ENCODE results near the gene ZCCHC24. TPM values are rescaled to one million over a fixed set of nuclear protein-coding genes. Genes with fewer than 3 reads are reported as not detected.

Gene ZCCHC24
- total RNA-seq, 3 donors from 2014 or later = 18.7 to 50.8 (median 48.8) TPM

DNA sequence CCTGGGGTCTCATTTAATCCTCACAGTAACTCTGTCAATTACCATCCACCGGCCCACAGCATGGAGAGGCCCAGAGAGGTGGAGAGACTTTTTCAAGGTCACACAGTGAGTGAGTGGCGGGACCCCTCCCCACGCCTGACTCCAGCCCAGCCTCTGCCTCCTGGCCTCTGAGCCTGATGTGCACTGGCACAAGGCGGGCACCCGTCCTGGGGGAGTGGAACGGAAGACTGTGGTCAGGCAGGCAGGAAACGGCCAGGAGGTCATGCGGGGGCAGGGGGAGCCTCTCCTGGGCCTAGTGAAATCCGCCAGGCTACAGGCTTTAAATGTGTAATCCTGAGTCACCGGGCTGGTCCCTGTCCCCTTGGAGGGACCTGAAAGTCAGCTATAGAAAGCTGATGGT is 32.2 kb downstream of the ZCCHC24 start:
- intact Hi-C loops (cut with DNase I; ENCODE audit: low total_unique reads) = no loop called here
- Histone ChIP-seq H3K27me3 (no peaks in the 10 kb centered on the region), H3K9me3 (no peaks in the 10 kb centered on the region), H3K27ac (no peak overlapping the region), H3K36me3 (no peaks in the 10 kb centered on the region), H3K4me1 (peaks cover 19 to 32% of the 10 kb centered on the region in 2 donors), H3K4me3 (no peak overlapping the region)
- no peak for TF ChIP-seq POLR2AphosphoS5 (IDR thresholded peaks at IDR 0.05)
- no peak for TF ChIP-seq POLR2A (IDR thresholded peaks at IDR 0.05)
- TF ChIP-seq, protein P1, sequence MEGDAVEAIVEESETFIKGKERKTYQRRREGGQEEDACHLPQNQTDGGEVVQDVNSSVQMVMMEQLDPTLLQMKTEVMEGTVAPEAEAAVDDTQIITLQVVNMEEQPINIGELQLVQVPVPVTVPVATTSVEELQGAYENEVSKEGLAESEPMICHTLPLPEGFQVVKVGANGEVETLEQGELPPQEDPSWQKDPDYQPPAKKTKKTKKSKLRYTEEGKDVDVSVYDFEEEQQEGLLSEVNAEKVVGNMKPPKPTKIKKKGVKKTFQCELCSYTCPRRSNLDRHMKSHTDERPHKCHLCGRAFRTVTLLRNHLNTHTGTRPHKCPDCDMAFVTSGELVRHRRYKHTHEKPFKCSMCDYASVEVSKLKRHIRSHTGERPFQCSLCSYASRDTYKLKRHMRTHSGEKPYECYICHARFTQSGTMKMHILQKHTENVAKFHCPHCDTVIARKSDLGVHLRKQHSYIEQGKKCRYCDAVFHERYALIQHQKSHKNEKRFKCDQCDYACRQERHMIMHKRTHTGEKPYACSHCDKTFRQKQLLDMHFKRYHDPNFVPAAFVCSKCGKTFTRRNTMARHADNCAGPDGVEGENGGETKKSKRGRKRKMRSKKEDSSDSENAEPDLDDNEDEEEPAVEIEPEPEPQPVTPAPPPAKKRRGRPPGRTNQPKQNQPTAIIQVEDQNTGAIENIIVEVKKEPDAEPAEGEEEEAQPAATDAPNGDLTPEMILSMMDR (IDR thresholded peaks at IDR 0.05) = no peak
- peak in 1 of 2 donors; percentile 40 for DNase-seq (ENCODE audit: low spot score in 2 of 2)

GRCh38 chr10:79412516-79412915 is 32.9 kb downstream of the ZCCHC24 start:
- Histone ChIP-seq H3K9me3 (no peaks in the 10 kb centered on the region), H3K36me3 (no peaks in the 10 kb centered on the region), H3K4me3 (peak overlapping the region in 1 of 3 donors; percentile 8), H3K4me1 (peaks cover 26 to 29% of the 10 kb centered on the region in 2 donors), H3K27ac (no peak overlapping the region), H3K27me3 (no peaks in the 10 kb centered on the region)
- TF ChIP-seq POLR2A (IDR thresholded peaks at IDR 0.05) (no peak), POLR2AphosphoS5 (IDR thresholded peaks at IDR 0.05) (no peak)
- TF ChIP-seq, protein P1 (IDR thresholded peaks at IDR 0.05) = no peak
- intact Hi-C loops (cut with DNase I; ENCODE audit: low total_unique reads) = no loop called here
- DNase-seq (ENCODE audit: low spot score in 2 of 2) = peak in 1 of 2 donors; percentile 30

DNA sequence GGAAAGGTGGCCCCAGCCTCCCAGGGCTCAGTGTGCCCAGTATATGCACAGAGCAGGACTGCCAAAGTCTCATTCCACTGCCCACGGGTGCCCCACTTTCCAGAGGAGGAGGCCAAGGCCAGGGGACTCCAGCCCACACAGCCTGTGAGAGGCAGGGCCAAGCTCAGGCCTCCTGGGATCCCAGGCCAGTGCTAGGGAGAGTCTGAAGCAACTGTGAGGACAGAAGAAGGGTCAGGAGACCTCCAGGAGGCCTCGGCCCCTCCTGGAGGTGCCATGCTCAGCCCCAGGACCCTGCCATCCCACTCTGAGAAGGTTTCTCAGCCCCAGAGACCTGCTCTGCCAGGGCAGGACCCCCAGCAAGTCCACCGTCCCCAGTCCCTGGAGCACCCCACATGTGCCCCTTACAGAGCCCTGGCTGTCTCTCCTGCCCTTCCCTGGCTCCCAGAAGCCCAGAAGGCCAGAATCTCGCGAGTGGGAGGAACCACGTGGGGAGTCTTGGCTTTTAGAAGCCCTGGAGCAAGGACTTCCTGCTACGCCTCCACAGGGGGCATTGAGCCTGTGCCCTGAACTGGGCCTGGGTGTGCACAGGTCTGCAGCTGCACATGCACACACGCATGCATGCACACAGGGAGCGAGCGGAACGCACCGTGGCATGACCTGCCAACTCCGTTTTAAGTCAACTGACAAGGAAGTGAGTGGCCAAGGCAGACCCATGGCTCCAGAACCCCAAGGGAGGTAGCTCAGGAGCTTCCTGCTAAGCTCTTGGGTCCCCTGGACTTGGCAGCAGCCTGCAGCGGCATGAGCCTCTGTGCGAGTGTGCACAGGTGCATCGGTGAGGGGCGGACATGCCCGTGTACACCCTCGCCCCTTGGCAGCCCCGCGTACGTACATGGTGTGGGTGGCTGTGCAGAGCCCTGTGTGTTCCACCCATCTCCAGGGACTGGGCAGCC is 33.6 kb downstream of the ZCCHC24 start:
- Histone ChIP-seq H3K27me3 (no peaks in the 10 kb centered on the region), H3K9me3 (no peaks in the 10 kb centered on the region), H3K36me3 (no peaks in the 10 kb centered on the region), H3K4me3 (no peak overlapping the region), H3K4me1 (peaks cover 28 to 33% of the 10 kb centered on the region in 2 donors), H3K27ac (no peak overlapping the region)
- TF ChIP-seq, protein P1 (IDR thresholded peaks at IDR 0.05) = no peak
- TF ChIP-seq POLR2AphosphoS5 (IDR thresholded peaks at IDR 0.05) = no peak
- no peak for TF ChIP-seq POLR2A (IDR thresholded peaks at IDR 0.05)
- peak in 1 of 2 donors; percentile 30 for DNase-seq (ENCODE audit: low spot score in 2 of 2)
- intact Hi-C loops (cut with DNase I; ENCODE audit: low total_unique reads) = no loop called here

- Histone ChIP-seq H3K27me3 (no peaks in the 10 kb centered on the region), H3K4me3 (no peak overlapping the region), H3K36me3 (no peaks in the 10 kb centered on the region), H3K9me3 (no peaks in the 10 kb centered on the region), H3K4me1 (peaks cover 28 to 42% of the 10 kb centered on the region in 2 donors), H3K27ac (no peak overlapping the region)
- peak in 1 of 2 donors; percentile 39 for DNase-seq (ENCODE audit: low spot score in 2 of 2)
- no peak for TF ChIP-seq POLR2AphosphoS5 (IDR thresholded peaks at IDR 0.05)
- intact Hi-C loops (cut with DNase I; ENCODE audit: low total_unique reads) = no loop called here
These were observed 34.9 kb downstream of the ZCCHC24 start for GRCh38 chr10:79410315-79411094.

GRCh38 chr10:79409726-79410085 is 35.7 kb downstream of the ZCCHC24 start:
- Histone ChIP-seq H3K4me1 (peaks cover 33 to 49% of the 10 kb centered on the region in 2 donors), H3K36me3 (no peaks in the 10 kb centered on the region), H3K27ac (peak overlapping the region in 1 of 2 donors; percentile 64), H3K4me3 (no peak overlapping the region), H3K27me3 (no peaks in the 10 kb centered on the region), H3K9me3 (no peaks in the 10 kb centered on the region)
- intact Hi-C loops (cut with DNase I; ENCODE audit: low total_unique reads) = no loop called here
- TF ChIP-seq POLR2A (IDR thresholded peaks at IDR 0.05) = no peak
- no peak for TF ChIP-seq POLR2AphosphoS5 (IDR thresholded peaks at IDR 0.05)
- TF ChIP-seq, protein P1 (IDR thresholded peaks at IDR 0.05) = no peak
- DNase-seq (ENCODE audit: low spot score in 2 of 2) = peak in 1 of 2 donors; percentile 39

Measured in breast epithelium (tissue), 4 donors.